ENCODE results near the gene NHLH1. TPM values are rescaled to one million over a fixed set of nuclear protein-coding genes. Genes with fewer than 3 reads are reported as not detected.

NHLH1 gene
- total RNA-seq, 1 donor = not detected

- Histone ChIP-seq H3K4me3 (ENCODE audit: low read length) (no peak overlapping the region), H3K27me3 (ENCODE audit: insufficient read depth, low read length) (no peaks in the 10 kb centered on the region), H3K4me1 (ENCODE audit: insufficient read depth, low read length) (peaks cover 48% of the 10 kb centered on the region), H3K9me3 (ENCODE audit: low read depth, low read length) (no peaks in the 10 kb centered on the region)
Observed at GRCh38 chr1:160346958-160347357, 19.9 kb upstream of the NHLH1 start.

DNA sequence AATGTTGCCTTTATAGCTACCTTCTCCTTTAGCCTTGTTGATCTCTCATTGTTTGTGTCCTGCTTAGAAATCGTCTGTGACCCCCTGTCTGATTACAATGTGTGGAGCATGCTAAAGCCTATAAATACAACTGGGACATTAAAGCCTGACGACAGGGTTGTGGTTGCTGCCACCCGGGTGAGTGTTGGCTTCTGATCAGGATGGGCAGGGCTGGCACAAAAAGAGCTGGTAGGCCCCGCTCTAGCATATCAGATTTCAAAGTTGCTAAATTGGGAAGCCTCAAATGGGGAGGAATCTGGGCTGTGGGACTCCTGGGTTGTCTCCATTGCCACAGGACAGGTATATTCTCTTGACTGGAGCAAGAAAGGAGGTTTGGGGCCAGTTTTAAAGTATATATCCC lies 15.2 kb upstream of the NHLH1 start:
- Histone ChIP-seq H3K4me1 (ENCODE audit: insufficient read depth, low read length) (peaks cover 12% of the 10 kb centered on the region), H3K27me3 (ENCODE audit: insufficient read depth, low read length) (no peaks in the 10 kb centered on the region), H3K4me3 (ENCODE audit: low read length) (no peak overlapping the region), H3K9me3 (ENCODE audit: low read depth, low read length) (no peaks in the 10 kb centered on the region)

DNA sequence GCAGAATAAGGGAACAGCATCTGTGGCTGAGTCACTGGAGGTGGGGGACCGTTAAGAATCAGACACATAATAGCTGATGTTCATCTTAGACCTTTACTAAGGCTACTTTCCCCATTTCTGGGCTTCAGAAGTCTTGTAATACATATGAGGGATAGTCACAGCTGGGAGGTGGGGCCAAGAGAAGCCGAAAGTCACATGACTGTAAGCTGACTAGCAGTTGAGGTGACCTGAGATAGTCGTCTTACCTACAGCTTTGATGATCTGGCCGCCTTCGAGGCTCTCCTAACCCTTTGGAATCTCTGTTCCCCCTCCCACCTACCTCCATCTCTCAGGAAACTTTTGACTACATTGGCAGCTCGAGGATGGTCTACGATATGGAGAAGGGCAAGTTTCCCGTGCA lies 14.3 kb upstream of the NHLH1 start:
- Histone ChIP-seq H3K4me3 (ENCODE audit: low read length) (no peak overlapping the region), H3K27me3 (ENCODE audit: insufficient read depth, low read length) (no peaks in the 10 kb centered on the region), H3K4me1 (ENCODE audit: insufficient read depth, low read length) (peaks cover 4% of the 10 kb centered on the region), H3K9me3 (ENCODE audit: low read depth, low read length) (no peaks in the 10 kb centered on the region)

DNA sequence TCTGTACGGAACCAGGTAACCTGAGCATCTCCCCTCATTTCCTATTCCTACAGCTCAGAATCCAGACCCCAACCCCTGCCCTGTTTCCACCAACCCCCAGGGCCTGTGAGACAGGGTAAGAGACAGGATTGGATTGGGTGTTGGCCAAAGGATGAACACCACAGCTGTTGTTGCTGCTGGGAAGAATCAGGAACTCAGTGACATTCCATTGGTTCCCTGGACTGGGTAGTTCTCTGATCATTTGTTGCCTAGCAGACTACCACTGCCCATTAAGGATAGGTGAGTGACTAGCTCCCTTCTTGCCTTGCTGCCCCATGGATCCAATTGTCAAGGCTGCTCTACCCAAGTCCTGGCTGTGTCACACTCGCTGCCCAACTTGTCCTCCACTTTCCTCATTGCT lies 13.6 kb upstream of the NHLH1 start:
- Histone ChIP-seq H3K9me3 (ENCODE audit: low read depth, low read length) (no peaks in the 10 kb centered on the region), H3K4me3 (ENCODE audit: low read length) (no peak overlapping the region), H3K4me1 (ENCODE audit: insufficient read depth, low read length) (no peaks in the 10 kb centered on the region), H3K27me3 (ENCODE audit: insufficient read depth, low read length) (no peaks in the 10 kb centered on the region)

GRCh38 chr1:160354388-160354985 lies 12.4 kb upstream of the NHLH1 start:
- no peaks in the 10 kb centered on the region for H3K27me3 ChIP-seq (ENCODE audit: insufficient read depth, low read length)
- H3K4me1 ChIP-seq (ENCODE audit: insufficient read depth, low read length) = no peaks in the 10 kb centered on the region
- H3K9me3 ChIP-seq (ENCODE audit: low read depth, low read length) = no peaks in the 10 kb centered on the region
- H3K4me3 ChIP-seq (ENCODE audit: low read length) = no peak overlapping the region

GRCh38 chr1:160357286-160358002 lies 9.4 kb upstream of the NHLH1 start:
- H3K27me3 ChIP-seq (ENCODE audit: insufficient read depth, low read length) = no peaks in the 10 kb centered on the region
- H3K9me3 ChIP-seq (ENCODE audit: low read depth, low read length) = no peaks in the 10 kb centered on the region
- H3K4me3 ChIP-seq (ENCODE audit: low read length) = no peak overlapping the region
- no peaks in the 10 kb centered on the region for H3K4me1 ChIP-seq (ENCODE audit: insufficient read depth, low read length)

- Histone ChIP-seq H3K27me3 (ENCODE audit: insufficient read depth, low read length) (no peaks in the 10 kb centered on the region), H3K4me3 (ENCODE audit: low read length) (no peak overlapping the region), H3K4me1 (ENCODE audit: insufficient read depth, low read length) (no peaks in the 10 kb centered on the region), H3K9me3 (ENCODE audit: low read depth, low read length) (no peaks in the 10 kb centered on the region)
Observed at GRCh38 chr1:160358073-160358472, 8.8 kb upstream of the NHLH1 start.

- H3K4me1 ChIP-seq (ENCODE audit: insufficient read depth, low read length) = no peaks in the 10 kb centered on the region
- no peaks in the 10 kb centered on the region for H3K9me3 ChIP-seq (ENCODE audit: low read depth, low read length)
- H3K27me3 ChIP-seq (ENCODE audit: insufficient read depth, low read length) = no peaks in the 10 kb centered on the region
- no peak overlapping the region for H3K4me3 ChIP-seq (ENCODE audit: low read length)
Observed at GRCh38 chr1:160359559-160360226, 7.2 kb upstream of the NHLH1 start.

GRCh38 chr1:160360227-160360695 lies 6.6 kb upstream of the NHLH1 start:
- H3K4me1 ChIP-seq (ENCODE audit: insufficient read depth, low read length) = no peaks in the 10 kb centered on the region
- H3K4me3 ChIP-seq (ENCODE audit: low read length) = no peak overlapping the region
- no peaks in the 10 kb centered on the region for H3K27me3 ChIP-seq (ENCODE audit: insufficient read depth, low read length)
- no peaks in the 10 kb centered on the region for H3K9me3 ChIP-seq (ENCODE audit: low read depth, low read length)

DNA sequence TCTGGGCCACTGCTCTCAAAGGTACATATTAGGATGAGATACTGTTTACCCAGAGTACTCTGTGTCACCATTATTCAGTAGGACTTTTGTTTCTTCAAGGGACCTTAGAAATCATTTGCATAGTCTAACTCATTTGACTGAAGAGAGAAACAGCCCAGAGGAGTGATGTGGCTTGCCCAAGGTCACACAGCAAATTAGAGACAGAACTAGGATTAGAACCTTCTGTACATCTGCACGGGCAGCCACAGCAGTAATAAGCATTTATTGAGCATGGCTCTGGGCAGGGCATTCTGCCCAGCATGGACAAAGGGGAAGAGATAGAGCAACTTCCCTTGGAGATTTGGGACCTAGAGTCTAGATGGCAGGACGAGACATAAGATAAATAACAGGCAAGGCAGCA lies 5.7 kb upstream of the NHLH1 start:
- no peaks in the 10 kb centered on the region for H3K9me3 ChIP-seq (ENCODE audit: low read depth, low read length)

DNA sequence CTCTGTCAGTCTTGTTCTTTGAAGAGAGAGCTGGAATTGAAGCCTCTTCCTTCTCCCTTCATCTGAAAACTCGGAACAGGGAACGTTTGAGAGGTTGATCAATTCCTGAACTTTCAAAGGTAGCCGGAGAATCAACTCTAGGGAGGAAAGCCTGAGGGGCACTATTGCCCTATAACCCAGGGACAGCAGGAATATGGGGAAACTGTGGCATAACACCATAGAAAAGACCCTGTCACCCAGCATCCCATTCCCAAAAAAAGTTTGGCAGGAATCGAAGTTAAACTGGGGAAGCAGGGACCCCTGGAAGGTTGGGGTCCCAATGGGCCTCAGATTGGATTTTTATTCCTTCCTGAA lies 5.1 kb upstream of the NHLH1 start:
- Histone ChIP-seq H3K9me3 (ENCODE audit: low read depth, low read length) (no peaks in the 10 kb centered on the region), H3K27me3 (ENCODE audit: insufficient read depth, low read length) (no peaks in the 10 kb centered on the region), H3K4me3 (ENCODE audit: low read length) (no peak overlapping the region), H3K4me1 (ENCODE audit: insufficient read depth, low read length) (no peaks in the 10 kb centered on the region)

More for the DNA sequence above, 5.7 kb upstream of the NHLH1 start:
- no peak overlapping the region for H3K4me3 ChIP-seq (ENCODE audit: low read length)
- H3K4me1 ChIP-seq (ENCODE audit: insufficient read depth, low read length) = no peaks in the 10 kb centered on the region
- H3K27me3 ChIP-seq (ENCODE audit: insufficient read depth, low read length) = no peaks in the 10 kb centered on the region

DNA sequence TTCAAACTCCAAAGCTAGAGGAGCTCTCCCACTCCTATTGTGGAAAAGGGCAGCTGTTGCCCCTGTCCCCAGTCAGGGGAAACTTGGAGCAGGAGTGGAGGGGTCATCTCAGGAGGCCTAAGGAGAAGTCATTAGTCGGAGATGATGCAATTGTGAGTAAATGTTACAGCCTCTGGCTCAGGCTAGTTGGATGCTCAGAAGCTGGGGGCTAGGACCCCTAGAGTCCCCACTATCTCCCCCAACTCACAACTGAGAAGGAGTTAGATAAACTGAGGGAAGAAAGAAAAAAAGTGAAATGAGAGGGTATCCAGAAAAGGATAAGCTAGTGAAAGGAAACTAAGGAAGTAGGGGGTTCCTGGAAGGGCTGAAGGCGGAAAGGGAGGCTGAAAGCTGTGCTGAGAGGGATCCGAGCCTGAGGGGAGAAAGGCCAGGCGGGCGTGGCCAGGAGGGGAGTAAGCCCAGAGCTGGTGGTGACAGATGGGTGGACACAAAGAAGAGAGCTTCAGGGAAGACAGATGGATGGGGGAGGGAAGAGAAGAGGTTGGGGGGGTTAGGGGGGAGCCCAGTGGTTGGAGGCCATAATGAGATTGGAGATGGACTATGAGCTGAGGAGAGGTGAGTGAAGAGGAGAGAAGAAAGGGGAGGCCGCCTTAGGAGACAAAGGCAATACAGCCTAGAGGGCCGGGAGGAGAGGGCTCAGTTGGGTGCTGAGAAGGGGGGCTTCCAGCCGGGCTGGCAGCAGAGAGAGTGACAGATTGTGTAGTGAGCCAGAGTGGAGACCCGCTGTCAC lies 4.5 kb upstream of the NHLH1 start:
- Histone ChIP-seq H3K9me3 (ENCODE audit: low read depth, low read length) (no peaks in the 10 kb centered on the region), H3K4me3 (ENCODE audit: low read length) (no peak overlapping the region), H3K4me1 (ENCODE audit: insufficient read depth, low read length) (no peaks in the 10 kb centered on the region), H3K27me3 (ENCODE audit: insufficient read depth, low read length) (no peaks in the 10 kb centered on the region)

GRCh38 chr1:160363010-160363409 lies 3.9 kb upstream of the NHLH1 start:
- Histone ChIP-seq H3K27me3 (ENCODE audit: insufficient read depth, low read length) (no peaks in the 10 kb centered on the region), H3K4me3 (ENCODE audit: low read length) (no peak overlapping the region), H3K4me1 (ENCODE audit: insufficient read depth, low read length) (no peaks in the 10 kb centered on the region), H3K9me3 (ENCODE audit: low read depth, low read length) (no peaks in the 10 kb centered on the region)

GRCh38 chr1:160363951-160364735 lies 2.7 kb upstream of the NHLH1 start:
- H3K9me3 ChIP-seq (ENCODE audit: low read depth, low read length) = no peaks in the 10 kb centered on the region
- no peaks in the 10 kb centered on the region for H3K4me1 ChIP-seq (ENCODE audit: insufficient read depth, low read length)
- no peak overlapping the region for H3K4me3 ChIP-seq (ENCODE audit: low read length)
- H3K27me3 ChIP-seq (ENCODE audit: insufficient read depth, low read length) = no peaks in the 10 kb centered on the region

All from mononuclear cell (primary cell).